K562 (cell line): ENCODE results near the gene UBE2G2. TPM values are rescaled to one million over a fixed set of nuclear protein-coding genes. Genes with fewer than 3 reads are reported as not detected.

Experiments
- ATAC-seq: fragments of 200-7000 bp; cut with Tn5 transposase; 3 replicates; pipeline ENCODE4 v1.9.1; 2020; ENCODE audit warnings: moderate library complexity
- BruUV-seq: library from RNA; stranded (reverse); fragments of 400-500 nt; replicated peaks from 2 replicates; lab custom pipeline; 2021; lab: Mats Ljungman, UMichigan
- CTCF ChIA-PET: fragments of 300-600 bp; formaldehyde crosslinking; extraction: SDS; loops from one replicate; lab custom pipeline; 2021; ENCODE audit warnings: low intra/inter-chr PET ratio; lab: Yijun Ruan, JAX
- POLR2A ChIA-PET: fragments of 300-600, 350-650 bp; sonication (Branson Sonifier 250); formaldehyde crosslinking; extraction: SDS; loops from one replicate; lab custom pipeline; 2021; ENCODE audit warnings: antibody characterized with exemption, inconsistent platforms; lab: Yijun Ruan, JAX
- DNase-seq, 4 experiments: peaks; one replicate each; pipeline versions ENCODE4 v3.0.0 to v3.0.0-alpha.2; 2011 to 2018; ENCODE audit warnings: low spot score in 3 of 4, mixed read lengths in 3 of 4; ENCODE audit errors: extremely low read depth in 1 of 4
- FAIRE-seq: peaks from 2 replicates; lab custom pipeline; 2011; peaks lifted over from hg19 to GRCh38; lab: Jason Lieb, UNC
- H2AFZ ChIP-seq: 2 replicates; pipeline ENCODE4 v1.6.0; 2011; ENCODE audit warnings: low read depth, low read length, control low read depth, inconsistent platforms
- H3K27ac ChIP-seq: fragments of 200-600 bp; 3 replicates; pipeline ENCODE4 v1.8.0; 2011; ENCODE audit warnings: low read depth, mild to moderate bottlenecking, control low read depth, inconsistent platforms, low read length, moderate library complexity, mixed read lengths; ENCODE audit errors: extremely low read depth
- H3K27me3 ChIP-seq, 2 experiments: fragments of 300-600 bp in 1 of 2; 2 replicates in 1 of 2; 3 replicates in 1 of 2; pipeline versions ENCODE4 v1.6.0 to v1.8.0; 2011; ENCODE audit warnings: inconsistent platforms in 2 of 2, low read length in 2 of 2, mild to moderate bottlenecking in 1 of 2, mixed read lengths in 1 of 2, moderate library complexity in 1 of 2; ENCODE audit not compliant: control insufficient read depth in 2 of 2, insufficient read depth in 2 of 2
- H3K36me3 ChIP-seq: fragments of 300-600 bp; 3 replicates; pipeline ENCODE4 v1.8.0; 2011; ENCODE audit warnings: mild to moderate bottlenecking, low read length, inconsistent platforms; ENCODE audit not compliant: control insufficient read depth, insufficient read depth
- H3K4me1 ChIP-seq, 2 experiments: fragments of 200-600 bp in 1 of 2; replicated peaks in 1 of 2; 2 replicates in 1 of 2; 3 replicates in 1 of 2; pipeline versions ENCODE4 v1.5.1 to v1.8.0; 2011; ENCODE audit warnings: inconsistent platforms in 2 of 2, low read length in 2 of 2, mild to moderate bottlenecking in 1 of 2, mixed read lengths in 1 of 2, moderate library complexity in 1 of 2; ENCODE audit not compliant: control insufficient read depth in 2 of 2, insufficient read depth in 2 of 2
- H3K4me2 ChIP-seq: 2 replicates; pipeline ENCODE4 v1.6.1; 2011; ENCODE audit warnings: low read length, control low read depth, inconsistent platforms, mixed read lengths; ENCODE audit not compliant: insufficient read depth
- H3K4me3 ChIP-seq: fragments of 200-600 bp; sonication (generic), shearing (Covaris generic); 2 replicates; pipeline ENCODE4 v1.5.1; 2016; ENCODE audit warnings: control low read depth, inconsistent platforms
- H3K79me2 ChIP-seq: fragments of 200-600 bp; 3 replicates; pipeline ENCODE4 v1.8.0; 2011; ENCODE audit warnings: low read length, inconsistent platforms; ENCODE audit not compliant: control insufficient read depth, insufficient read depth
- H3K9ac ChIP-seq, 2 experiments: 2 replicates each; pipeline versions ENCODE4 v1.6.0 to v1.6.1; 2011; ENCODE audit warnings: low read depth in 2 of 2, low read length in 2 of 2, control low read depth in 1 of 2, inconsistent platforms in 1 of 2, mild to moderate bottlenecking in 1 of 2, mixed read lengths in 1 of 2; ENCODE audit not compliant: insufficient read depth in 1 of 2
- H3K9me1 ChIP-seq: one replicate; pipeline ENCODE4 v1.6.0; 2011; ENCODE audit warnings: inconsistent platforms, mild to moderate bottlenecking, low read length, moderate library complexity; ENCODE audit not compliant: control insufficient read depth, insufficient read depth
- H3K9me3 ChIP-seq: replicated peaks from 2 replicates; pipeline ENCODE4 v1.5.1; 2011; ENCODE audit warnings: low read depth, low read length, inconsistent platforms; ENCODE audit not compliant: control insufficient read depth, insufficient read depth
- H4K20me1 ChIP-seq: replicated peaks from 2 replicates; pipeline ENCODE4 v1.6.1; 2011; ENCODE audit warnings: low read length, inconsistent platforms, mixed read lengths; ENCODE audit not compliant: control insufficient read depth, insufficient read depth
- PCBP1 ChIP-seq: fragments of 200-400 bp; formaldehyde crosslinking; IDR thresholded peaks from 2 replicates; pipeline ENCODE4 v1.6.1; 2018; ENCODE audit warnings: mild to moderate bottlenecking, low read depth, low read length; ENCODE audit not compliant: poor library complexity, severe bottlenecking
- ZC3H11A ChIP-seq: IDR thresholded peaks from 2 replicates; pipeline ENCODE4 v1.6.1; 2012; ENCODE audit warnings: low read depth, low read length, improper control_type of control experiment
- ZNF165 ChIP-seq: fragments of 250-450 bp; sonication (Bioruptor Pico); IDR thresholded peaks from 2 replicates; pipeline ENCODE4 v1.4.0; 2020; ENCODE audit warnings: borderline replicate concordance
- ZNF253 ChIP-seq: fragments of 250-450 bp; sonication (Bioruptor Pico); conservative IDR thresholded peaks from 2 replicates; pipeline ENCODE4 v1.6.1; 2021; ENCODE audit warnings: mild to moderate bottlenecking
- WGBS: fragments of 100-300 bp; shearing (Covaris generic); methylation state at CpG from one replicate; pipeline ENCODE4 v1.1.6; 2016; ENCODE audit warnings: low coverage, mixed read lengths; ENCODE audit not compliant: insufficient coverage; ENCODE audit errors: missing lambda C conversion rate; 5-methylcytosine and 5-hydroxymethylcytosine counted together
- in situ Hi-C: fragments of 300-500 bp; cut with MboI; formaldehyde crosslinking; loops from 4 replicates; pipeline ENCODE4 v1.15.0; 2018; ENCODE audit warnings: inconsistent platforms, mixed read lengths
- intact Hi-C: fragments of 100-400 bp; cut with micrococcal nuclease; formaldehyde crosslinking; loops from 2 replicates; pipeline ENCODE4 v1.14.2; 2022
- polyA plus RNA-seq, 8 experiments: library from polyadenylated mRNA; depleted of rRNA in 4 of 8; stranded (reverse) in 5 of 8; unstranded in 3 of 8; fragments of >200 nt; fragmentation: Nextera tagmentation in 2 of 8; fragmentation: Illumina TruSeq in 1 of 8; extraction: Ambion mirVana in 2 of 8; extraction: Trizol in 1 of 8; gene quantifications; 2 replicates each; pipeline versions ENCODE4 v1.2.1 to v1.2.3, GENCODE V29; 2011 to 2014; ENCODE audit warnings: inconsistent platforms in 1 of 8, missing spikeins in 1 of 8
- total RNA-seq, 7 experiments: library from RNA; depleted of rRNA in 6 of 7; stranded (reverse); fragments of >200 nt in 6 of 7; fragmentation: Illumina TruSeq in 2 of 7; extraction: Trizol in 2 of 7; gene quantifications; 2 replicates each; pipeline versions ENCODE4 v1.2.1 to v1.2.3, GENCODE V29; 2011 to 2021; ENCODE audit warnings: low replicate concordance in 1 of 7
- TF ChIP-seq, protein P1 (sequence below): fragments of 250-450 bp; sonication (Bioruptor Pico); IDR thresholded peaks from 2 replicates; pipeline ENCODE4 v1.4.0; 2020; ENCODE audit warnings: mild to moderate bottlenecking, moderate library complexity
- TF ChIP-seq, protein P2 (sequence below): fragments of 450-650 bp; IDR thresholded peaks from 2 replicates; pipeline ENCODE4 v1.6.1; 2016

Gene UBE2G2
- total and polyA plus RNA-seq, 9 of the 15 experiments (the other 6 are each of a cell fraction or from before 2014, with no cell fraction given) = 47.5 to 225 (median 140) TPM

DNA sequence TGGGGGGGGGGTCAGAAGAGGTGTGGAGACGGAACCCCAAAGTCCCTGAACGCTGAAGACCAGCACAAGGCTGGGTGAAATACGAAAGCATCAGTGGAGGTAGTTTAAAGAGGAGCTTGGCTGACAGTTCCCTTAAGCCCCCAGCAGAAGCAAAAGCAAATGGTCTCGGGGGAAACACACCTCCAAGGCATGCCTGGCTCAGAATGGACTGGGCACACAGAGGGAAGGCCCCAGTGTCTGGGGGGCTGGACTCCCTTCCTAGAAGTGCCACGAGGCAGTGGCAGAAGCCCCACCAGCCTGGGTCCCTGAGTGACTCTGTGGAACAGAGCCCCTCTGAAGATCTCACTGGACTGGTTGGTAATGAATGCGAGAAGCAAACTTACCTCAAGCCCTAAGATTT lies 43.9 kb downstream of the UBE2G2 start:
- 13% methylated on average over 6 of the region's 6 CpGs for WGBS
- Histone ChIP-seq H3K27me3 (peaks cover 11 to 30% of the 10 kb centered on the region in 2 experiments; a peak in 4 of 5 replicates), H3K4me3 (no peak overlapping the region), H3K4me2 (no peak overlapping the region), H3K36me3 (no peaks in the 10 kb centered on the region), H3K79me2 (no peaks in the 10 kb centered on the region)
- in situ Hi-C loops = no loop called here
- CTCF ChIA-PET = no interaction called here
- DNase-seq = no peak
- TF ChIP-seq ZC3H11A (no peak), PCBP1 (no peak), ZNF253 (no peak), ZNF165 (CRISPR knock-in tag) (no peak)
- TF ChIP-seq, protein P1, sequence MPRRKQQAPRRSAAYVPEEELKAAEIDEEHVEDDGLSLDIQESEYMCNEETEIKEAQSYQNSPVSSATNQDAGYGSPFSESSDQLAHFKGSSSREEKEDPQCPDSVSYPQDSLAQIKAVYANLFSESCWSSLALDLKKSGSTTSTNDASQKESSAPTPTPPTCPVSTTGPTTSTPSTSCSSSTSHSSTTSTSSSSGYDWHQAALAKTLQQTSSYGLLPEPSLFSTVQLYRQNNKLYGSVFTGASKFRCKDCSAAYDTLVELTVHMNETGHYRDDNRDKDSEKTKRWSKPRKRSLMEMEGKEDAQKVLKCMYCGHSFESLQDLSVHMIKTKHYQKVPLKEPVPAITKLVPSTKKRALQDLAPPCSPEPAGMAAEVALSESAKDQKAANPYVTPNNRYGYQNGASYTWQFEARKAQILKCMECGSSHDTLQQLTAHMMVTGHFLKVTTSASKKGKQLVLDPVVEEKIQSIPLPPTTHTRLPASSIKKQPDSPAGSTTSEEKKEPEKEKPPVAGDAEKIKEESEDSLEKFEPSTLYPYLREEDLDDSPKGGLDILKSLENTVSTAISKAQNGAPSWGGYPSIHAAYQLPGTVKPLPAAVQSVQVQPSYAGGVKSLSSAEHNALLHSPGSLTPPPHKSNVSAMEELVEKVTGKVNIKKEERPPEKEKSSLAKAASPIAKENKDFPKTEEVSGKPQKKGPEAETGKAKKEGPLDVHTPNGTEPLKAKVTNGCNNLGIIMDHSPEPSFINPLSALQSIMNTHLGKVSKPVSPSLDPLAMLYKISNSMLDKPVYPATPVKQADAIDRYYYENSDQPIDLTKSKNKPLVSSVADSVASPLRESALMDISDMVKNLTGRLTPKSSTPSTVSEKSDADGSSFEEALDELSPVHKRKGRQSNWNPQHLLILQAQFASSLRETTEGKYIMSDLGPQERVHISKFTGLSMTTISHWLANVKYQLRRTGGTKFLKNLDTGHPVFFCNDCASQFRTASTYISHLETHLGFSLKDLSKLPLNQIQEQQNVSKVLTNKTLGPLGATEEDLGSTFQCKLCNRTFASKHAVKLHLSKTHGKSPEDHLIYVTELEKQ (CRISPR knock-in tag) = no peak
- TF ChIP-seq, protein P2, sequence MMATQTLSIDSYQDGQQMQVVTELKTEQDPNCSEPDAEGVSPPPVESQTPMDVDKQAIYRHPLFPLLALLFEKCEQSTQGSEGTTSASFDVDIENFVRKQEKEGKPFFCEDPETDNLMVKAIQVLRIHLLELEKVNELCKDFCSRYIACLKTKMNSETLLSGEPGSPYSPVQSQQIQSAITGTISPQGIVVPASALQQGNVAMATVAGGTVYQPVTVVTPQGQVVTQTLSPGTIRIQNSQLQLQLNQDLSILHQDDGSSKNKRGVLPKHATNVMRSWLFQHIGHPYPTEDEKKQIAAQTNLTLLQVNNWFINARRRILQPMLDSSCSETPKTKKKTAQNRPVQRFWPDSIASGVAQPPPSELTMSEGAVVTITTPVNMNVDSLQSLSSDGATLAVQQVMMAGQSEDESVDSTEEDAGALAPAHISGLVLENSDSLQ = no peak
- TF ChIP-seq, all 486 proteins: peak for 0
- FAIRE-seq = no peak
- no TSS peak for BruUV-seq
- ATAC-seq = no peak
- Histone ChIP-seq H2AFZ (no peak overlapping the region), H3K4me1 (peaks cover 0 to 29% of the 10 kb centered on the region in 2 experiments; a peak in 2 of 5 replicates), H4K20me1 (0 out of 2 replicates have a peak, but pooled peaks cover 8% of the 10 kb centered on the region), H3K9me3 (no peaks in the 10 kb centered on the region), H3K9ac (no peak overlapping the region), H3K9me1 (no peaks in the 10 kb centered on the region), H3K27ac (no peak overlapping the region)
- POLR2A ChIA-PET = no interaction called here
- intact Hi-C loops = no loop called here
